DOHH2 (cell line): Measurements from ENCODE around the gene CRADD.

ENCODE experiments used
- EZH2phosphoT487 ChIP-seq: fragments of 200-600 bp; sonication (generic); IDR thresholded peaks from 2 replicates; pipeline ENCODE4 v1.6.1; 2017; ENCODE audit warnings: borderline replicate concordance, mild to moderate bottlenecking, antibody characterized with exemption, low read length, moderate library complexity, mixed read lengths
- TF ChIP-seq, protein P1 (sequence below): fragments of 200-600 bp; sonication (generic); IDR thresholded peaks from one replicate; pipeline ENCODE4 v1.5.1; 2014; ENCODE audit warnings: antibody characterized with exemption, mild to moderate bottlenecking, low read depth, low read length; ENCODE audit not compliant: poor library complexity, severe bottlenecking

DNA sequence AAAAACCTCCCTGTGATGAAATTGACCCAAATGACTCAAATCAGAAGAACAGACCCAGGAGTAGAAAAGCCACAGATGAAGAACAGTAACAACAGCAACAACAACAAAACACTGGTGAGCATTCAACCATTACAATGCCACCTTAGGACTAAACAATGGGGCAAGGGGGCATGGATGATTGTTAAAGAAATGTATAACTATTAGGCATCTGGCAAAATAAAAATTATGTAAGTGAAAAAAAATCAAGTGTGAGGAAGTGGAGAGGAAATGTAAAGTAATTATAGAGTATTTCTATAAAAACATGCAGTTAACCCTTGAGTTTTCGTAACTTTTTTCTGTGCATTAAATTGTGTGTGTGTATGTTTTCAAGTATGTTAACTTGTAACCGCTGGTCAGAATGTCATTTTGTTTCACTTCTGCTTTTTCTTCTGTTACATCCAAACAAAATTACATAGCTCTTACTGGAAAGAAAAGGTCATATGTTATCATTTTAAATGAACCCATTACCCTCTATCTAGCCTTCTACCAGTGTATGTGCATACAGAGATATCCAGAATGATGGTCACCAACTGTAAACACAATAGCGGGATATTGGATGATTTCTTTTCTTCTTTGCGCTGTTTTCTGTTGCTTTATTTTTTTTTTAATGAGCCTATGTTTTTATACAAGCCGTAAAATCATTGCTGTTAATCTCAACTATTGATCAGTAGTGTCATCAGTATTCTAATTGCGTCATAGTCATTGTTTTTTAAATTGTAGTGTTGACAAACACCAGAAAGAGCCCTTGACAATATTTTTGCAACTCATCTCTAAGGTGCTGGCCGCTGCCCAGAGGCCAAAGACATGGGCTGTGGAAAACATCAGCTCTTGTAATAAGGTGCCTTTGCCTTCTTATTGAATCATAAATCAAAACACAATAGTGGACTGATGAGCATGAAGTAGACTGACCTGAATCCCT, 170.6 kb downstream of the CRADD start:
- TF ChIP-seq, protein P1, sequence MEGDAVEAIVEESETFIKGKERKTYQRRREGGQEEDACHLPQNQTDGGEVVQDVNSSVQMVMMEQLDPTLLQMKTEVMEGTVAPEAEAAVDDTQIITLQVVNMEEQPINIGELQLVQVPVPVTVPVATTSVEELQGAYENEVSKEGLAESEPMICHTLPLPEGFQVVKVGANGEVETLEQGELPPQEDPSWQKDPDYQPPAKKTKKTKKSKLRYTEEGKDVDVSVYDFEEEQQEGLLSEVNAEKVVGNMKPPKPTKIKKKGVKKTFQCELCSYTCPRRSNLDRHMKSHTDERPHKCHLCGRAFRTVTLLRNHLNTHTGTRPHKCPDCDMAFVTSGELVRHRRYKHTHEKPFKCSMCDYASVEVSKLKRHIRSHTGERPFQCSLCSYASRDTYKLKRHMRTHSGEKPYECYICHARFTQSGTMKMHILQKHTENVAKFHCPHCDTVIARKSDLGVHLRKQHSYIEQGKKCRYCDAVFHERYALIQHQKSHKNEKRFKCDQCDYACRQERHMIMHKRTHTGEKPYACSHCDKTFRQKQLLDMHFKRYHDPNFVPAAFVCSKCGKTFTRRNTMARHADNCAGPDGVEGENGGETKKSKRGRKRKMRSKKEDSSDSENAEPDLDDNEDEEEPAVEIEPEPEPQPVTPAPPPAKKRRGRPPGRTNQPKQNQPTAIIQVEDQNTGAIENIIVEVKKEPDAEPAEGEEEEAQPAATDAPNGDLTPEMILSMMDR, result no peak
- TF ChIP-seq EZH2phosphoT487, result no peak
